Neutrophil (primary cell): ENCODE results near the gene GTF3C2.

Experiments
- H3K27ac ChIP-seq: fragments of 200-600 bp; sonication (generic); 2 replicates; pipeline ENCODE4 v1.5.1; 2016; ENCODE audit warnings: mild to moderate bottlenecking, moderate library complexity
- H3K27me3 ChIP-seq: fragments of 200-600 bp; sonication (generic); 2 replicates; pipeline ENCODE4 v1.6.0; 2016; ENCODE audit warnings: mild to moderate bottlenecking
- H3K36me3 ChIP-seq: fragments of 200-600 bp; sonication (generic); 2 replicates; pipeline ENCODE4 v1.5.1; 2017
- H3K4me1 ChIP-seq, 2 experiments: fragments of 200-600 bp in 1 of 2; sonication (generic) in 1 of 2; 1 replicate in 1 of 2; 2 replicates in 1 of 2; pipeline versions ENCODE4 v1.5.1 to v1.6.1; 2013 to 2016; ENCODE audit warnings: low read depth in 1 of 2, low read length in 1 of 2, mild to moderate bottlenecking in 1 of 2, moderate library complexity in 1 of 2; ENCODE audit not compliant: control insufficient read depth in 1 of 2, insufficient read depth in 1 of 2
- H3K4me3 ChIP-seq, 2 experiments: fragments of 200-600 bp in 1 of 2; sonication (generic) in 1 of 2; 1 replicate in 1 of 2; 2 replicates in 1 of 2; pipeline ENCODE4 v1.5.1; 2013 to 2016; ENCODE audit warnings: low read depth in 1 of 2, low read length in 1 of 2, mild to moderate bottlenecking in 1 of 2, moderate library complexity in 1 of 2
- H3K9me3 ChIP-seq: fragments of 200-600 bp; sonication (generic); 2 replicates; pipeline ENCODE4 v1.5.1; 2016
- TF ChIP-seq, protein P1 (sequence below): fragments of 200-600 bp; sonication (generic); IDR thresholded peaks from 2 replicates; pipeline ENCODE4 v1.5.1; 2016; ENCODE audit warnings: antibody characterized with exemption

The GTF3C2 gene

GRCh38 chr2:27316655-27317412 is 39.7 kb downstream of the GTF3C2 start:
- TF ChIP-seq, protein P1, sequence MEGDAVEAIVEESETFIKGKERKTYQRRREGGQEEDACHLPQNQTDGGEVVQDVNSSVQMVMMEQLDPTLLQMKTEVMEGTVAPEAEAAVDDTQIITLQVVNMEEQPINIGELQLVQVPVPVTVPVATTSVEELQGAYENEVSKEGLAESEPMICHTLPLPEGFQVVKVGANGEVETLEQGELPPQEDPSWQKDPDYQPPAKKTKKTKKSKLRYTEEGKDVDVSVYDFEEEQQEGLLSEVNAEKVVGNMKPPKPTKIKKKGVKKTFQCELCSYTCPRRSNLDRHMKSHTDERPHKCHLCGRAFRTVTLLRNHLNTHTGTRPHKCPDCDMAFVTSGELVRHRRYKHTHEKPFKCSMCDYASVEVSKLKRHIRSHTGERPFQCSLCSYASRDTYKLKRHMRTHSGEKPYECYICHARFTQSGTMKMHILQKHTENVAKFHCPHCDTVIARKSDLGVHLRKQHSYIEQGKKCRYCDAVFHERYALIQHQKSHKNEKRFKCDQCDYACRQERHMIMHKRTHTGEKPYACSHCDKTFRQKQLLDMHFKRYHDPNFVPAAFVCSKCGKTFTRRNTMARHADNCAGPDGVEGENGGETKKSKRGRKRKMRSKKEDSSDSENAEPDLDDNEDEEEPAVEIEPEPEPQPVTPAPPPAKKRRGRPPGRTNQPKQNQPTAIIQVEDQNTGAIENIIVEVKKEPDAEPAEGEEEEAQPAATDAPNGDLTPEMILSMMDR: no peak
- peaks cover 14% of the 10 kb centered on the region for H3K36me3 ChIP-seq
- no peak overlapping the region for H3K27ac ChIP-seq
- H3K9me3 ChIP-seq: no peaks in the 10 kb centered on the region
- H3K27me3 ChIP-seq: no peaks in the 10 kb centered on the region
- H3K4me1 ChIP-seq: no peaks in the 10 kb centered on the region
- H3K4me3 ChIP-seq: no peak overlapping the region

GRCh38 chr2:27315122-27315521 is 41.4 kb downstream of the GTF3C2 start:
- TF ChIP-seq, protein P1: no peak
- no peaks in the 10 kb centered on the region for H3K27me3 ChIP-seq
- no peak overlapping the region for H3K4me3 ChIP-seq
- no peak overlapping the region for H3K27ac ChIP-seq
- no peaks in the 10 kb centered on the region for H3K9me3 ChIP-seq
- no peaks in the 10 kb centered on the region for H3K4me1 ChIP-seq
- H3K36me3 ChIP-seq: peaks cover 23% of the 10 kb centered on the region

DNA sequence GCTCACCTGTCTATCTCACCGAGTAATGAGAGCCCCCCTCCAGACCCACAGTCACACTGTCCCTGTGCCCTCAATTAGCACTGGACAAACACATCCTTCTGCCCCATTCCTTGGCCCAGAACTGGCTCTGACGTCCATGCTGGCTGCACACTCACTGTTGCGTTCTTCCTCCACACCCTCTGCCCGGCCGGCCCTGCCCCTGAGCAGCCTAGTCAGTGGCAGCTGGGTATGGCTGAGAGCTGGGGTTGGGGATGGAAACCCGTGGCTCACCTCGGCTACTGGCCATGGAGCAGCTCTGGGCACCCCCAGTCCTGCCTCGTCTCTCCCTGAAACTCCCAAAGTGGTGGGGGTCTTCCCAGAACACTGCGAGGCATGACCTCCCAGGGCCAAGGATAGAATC is 41.9 kb downstream of the GTF3C2 start:
- TF ChIP-seq, protein P1: no peak
- Histone ChIP-seq H3K36me3 (peaks cover 27% of the 10 kb centered on the region), H3K27ac (no peak overlapping the region)

DNA sequence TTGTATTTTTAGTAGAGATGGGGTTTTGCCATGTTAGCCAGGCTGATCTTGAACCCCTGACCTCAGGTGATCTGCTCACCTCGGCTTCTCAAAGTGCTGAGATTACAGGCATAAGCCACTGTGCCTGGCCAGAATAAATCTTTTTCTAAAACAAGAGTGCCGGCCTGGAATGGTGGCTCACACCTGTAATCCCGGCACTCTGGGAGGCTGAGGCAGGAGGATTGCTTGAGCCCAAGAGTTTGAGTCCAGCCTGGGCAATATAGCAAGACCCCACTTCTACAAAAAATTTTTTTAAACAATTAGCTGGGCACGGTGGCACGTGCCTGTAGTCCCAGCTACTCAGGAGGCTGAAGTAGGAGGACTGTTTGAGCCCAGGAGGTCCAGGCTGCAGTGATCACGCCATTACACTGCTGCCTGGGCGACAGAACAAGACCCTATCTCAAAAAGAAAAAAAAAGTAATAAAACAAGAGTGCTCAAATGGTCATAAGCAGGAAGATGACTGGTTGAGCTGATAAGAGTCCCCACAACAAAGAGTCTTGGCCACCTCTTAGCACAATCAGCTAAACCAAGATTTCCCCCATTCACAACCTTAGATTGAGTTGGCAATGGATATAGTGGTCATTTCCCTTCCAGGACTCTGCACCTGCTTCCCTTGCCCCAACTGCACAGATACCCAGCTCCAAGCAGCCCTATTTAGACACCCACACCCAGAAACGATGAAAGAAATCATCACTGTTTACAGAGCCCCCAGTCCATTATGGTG is 42.5 kb downstream of the GTF3C2 start:
- Histone ChIP-seq H3K9me3 (no peaks in the 10 kb centered on the region), H3K36me3 (peaks cover 31% of the 10 kb centered on the region)
- TF ChIP-seq, protein P1: no peak

More for the DNA sequence above, 41.9 kb downstream of the GTF3C2 start:
- H3K9me3 ChIP-seq: no peaks in the 10 kb centered on the region
- H3K27me3 ChIP-seq: no peaks in the 10 kb centered on the region
- no peaks in the 10 kb centered on the region for H3K4me1 ChIP-seq
- H3K4me3 ChIP-seq: no peak overlapping the region

GRCh38 chr2:27312152-27312551 is 44.4 kb downstream of the GTF3C2 start:
- peaks cover 18% of the 10 kb centered on the region for H3K27me3 ChIP-seq
- H3K4me1 ChIP-seq: no peaks in the 10 kb centered on the region
- no peak overlapping the region for H3K4me3 ChIP-seq
- TF ChIP-seq, protein P1: no peak
- no peaks in the 10 kb centered on the region for H3K9me3 ChIP-seq
- peaks cover 44% of the 10 kb centered on the region for H3K36me3 ChIP-seq
- no peak overlapping the region for H3K27ac ChIP-seq

More for the DNA sequence above, 42.5 kb downstream of the GTF3C2 start:
- Histone ChIP-seq H3K27ac (no peak overlapping the region), H3K4me3 (no peak overlapping the region), H3K4me1 (no peaks in the 10 kb centered on the region), H3K27me3 (no peaks in the 10 kb centered on the region)
